Measurements from ENCODE around the gene POLR1A.

Gene POLR1A

GRCh38 chr2:86064006-86064405 is 41.7 kb downstream of the POLR1A start:
- DNase-seq (ENCODE audit: low read depth), result no peak

GRCh38 chr2:86062043-86062442 is 43.6 kb downstream of the POLR1A start:
- no peak for DNase-seq (ENCODE audit: low read depth)

GRCh38 chr2:86056590-86057331 is 48.9 kb downstream of the POLR1A start:
- DNase-seq (ENCODE audit: low read depth), result no peak

GRCh38 chr2:86055314-86055713 is 50.4 kb downstream of the POLR1A start:
- no peak for DNase-seq (ENCODE audit: low read depth)

- DNase-seq (ENCODE audit: low read depth), result no peak
Observed at GRCh38 chr2:86054535-86055082, 51.1 kb downstream of the POLR1A start.

- DNase-seq (ENCODE audit: low read depth), result no peak
Observed at GRCh38 chr2:86053166-86053565, 52.5 kb downstream of the POLR1A start.

- DNase-seq (ENCODE audit: low read depth), result no peak
Observed at GRCh38 chr2:86052676-86053075, 53.0 kb downstream of the POLR1A start.

- no peak for DNase-seq (ENCODE audit: low read depth)
Observed at GRCh38 chr2:86052265-86052664, 53.4 kb downstream of the POLR1A start.

GRCh38 chr2:86050301-86050700 is 55.4 kb downstream of the POLR1A start:
- no peak for DNase-seq (ENCODE audit: low read depth)

- no peak for DNase-seq (ENCODE audit: low read depth)
Observed at GRCh38 chr2:86049529-86049928, 56.2 kb downstream of the POLR1A start.

- no peak for DNase-seq (ENCODE audit: low read depth)
Observed at GRCh38 chr2:86048888-86049287, 56.8 kb downstream of the POLR1A start.

GRCh38 chr2:86048383-86048701 is 57.3 kb downstream of the POLR1A start:
- no peak for DNase-seq (ENCODE audit: low read depth)

GRCh38 chr2:86047575-86048382 is 57.9 kb downstream of the POLR1A start:
- DNase-seq (ENCODE audit: low read depth), result no peak

GRCh38 chr2:86045541-86045940 is 60.1 kb downstream of the POLR1A start:
- DNase-seq (ENCODE audit: low read depth), result no peak

GRCh38 chr2:86044614-86045013 is 61.1 kb downstream of the POLR1A start:
- no peak for DNase-seq (ENCODE audit: low read depth)

GRCh38 chr2:86044045-86044444 is 61.6 kb downstream of the POLR1A start:
- no peak for DNase-seq (ENCODE audit: low read depth)

- no peak for DNase-seq (ENCODE audit: low read depth)
Observed at GRCh38 chr2:86042256-86043168, 63.2 kb downstream of the POLR1A start.

GRCh38 chr2:86039963-86040655 is 65.6 kb downstream of the POLR1A start:
- DNase-seq (ENCODE audit: low read depth), result no peak

- no peak for DNase-seq (ENCODE audit: low read depth)
Observed at GRCh38 chr2:86039178-86039962, 66.3 kb downstream of the POLR1A start.

- no peak for DNase-seq (ENCODE audit: low read depth)
Observed at GRCh38 chr2:86038291-86039081, 67.2 kb downstream of the POLR1A start.
